ENCODE measurements around the gene ACOT7.

The ACOT7 gene

GRCh38 chr1:6243053-6243834, 150.3 kb downstream of the ACOT7 start:
- H3K27me3 ChIP-seq (ENCODE audit: control insufficient read depth, low read length): peaks cover 66% of the 10 kb centered on the region

GRCh38 chr1:6241887-6242740, 151.5 kb downstream of the ACOT7 start:
- H3K27ac ChIP-seq (ENCODE audit: low read depth, low read length): no peak overlapping the region
- H4K20me1 ChIP-seq (ENCODE audit: control insufficient read depth, insufficient read depth, low read depth, low read length): peaks cover 6% of the 10 kb centered on the region; the same call in 1 of the 2 replicates
- no peaks in the 10 kb centered on the region for H3K9me3 ChIP-seq (ENCODE audit: control insufficient read depth, insufficient read depth, low read length)
- H3K9me2 ChIP-seq (replicated peaks; ENCODE audit: control insufficient read depth, low read length): no peaks in the 10 kb centered on the region
- peak overlapping the region; percentile 4; the same call in 1 of the 2 replicates for H3K4me2 ChIP-seq (ENCODE audit: low read length)
- H3K4me1 ChIP-seq (ENCODE audit: control insufficient read depth, low read length): peaks cover 12% of the 10 kb centered on the region; the same call in 1 of the 2 replicates
- TF ChIP-seq EZH2phosphoT487 (IDR thresholded peaks at IDR 0.05; ENCODE audit: borderline replicate concordance, low read length) (peak; percentile 99), CTCF (IDR thresholded peaks at IDR 0.05; ENCODE audit: low read depth, low read length, poor library complexity, severe bottlenecking) (no peak)
- no peaks in the 10 kb centered on the region for H3K79me2 ChIP-seq (ENCODE audit: control insufficient read depth, low read length)
- peaks cover 3% of the 10 kb centered on the region; the same call in 1 of the 2 replicates for H3F3A ChIP-seq (ENCODE audit: control insufficient read depth, insufficient read depth)
- no peak overlapping the region for H3K4me3 ChIP-seq (ENCODE audit: low read length)
- H3K27me3 ChIP-seq (ENCODE audit: control insufficient read depth, low read length): peaks cover 65% of the 10 kb centered on the region
- H3K36me3 ChIP-seq (ENCODE audit: control insufficient read depth, low read length): no peaks in the 10 kb centered on the region

More at GRCh38 chr1:6243053-6243834, 150.3 kb downstream of the ACOT7 start:
- Histone ChIP-seq H3K27ac (ENCODE audit: low read depth, low read length) (no peak overlapping the region), H3K79me2 (ENCODE audit: control insufficient read depth, low read length) (no peaks in the 10 kb centered on the region), H3K4me1 (ENCODE audit: control insufficient read depth, low read length) (peaks cover 12% of the 10 kb centered on the region; the same call in 1 of the 2 replicates), H3K9me3 (ENCODE audit: control insufficient read depth, insufficient read depth, low read length) (no peaks in the 10 kb centered on the region), H3K9me2 (replicated peaks; ENCODE audit: control insufficient read depth, low read length) (no peaks in the 10 kb centered on the region), H3K36me3 (ENCODE audit: control insufficient read depth, low read length) (no peaks in the 10 kb centered on the region), H3F3A (ENCODE audit: control insufficient read depth, insufficient read depth) (peaks cover 3% of the 10 kb centered on the region; the same call in 1 of the 2 replicates), H4K20me1 (ENCODE audit: control insufficient read depth, insufficient read depth, low read depth, low read length) (peaks cover 6% of the 10 kb centered on the region; the same call in 1 of the 2 replicates), H3K4me2 (ENCODE audit: low read length) (no peak overlapping the region), H3K4me3 (ENCODE audit: low read length) (no peak overlapping the region)
- no peak for TF ChIP-seq CTCF (IDR thresholded peaks at IDR 0.05; ENCODE audit: low read depth, low read length, poor library complexity, severe bottlenecking)
- 0 out of 2 replicates have a peak, but pooled peaks have one; percentile 68 for TF ChIP-seq EZH2phosphoT487 (IDR thresholded peaks at IDR 0.05; ENCODE audit: borderline replicate concordance, low read length)

- Histone ChIP-seq H3K9me2 (replicated peaks; ENCODE audit: control insufficient read depth, low read length) (no peaks in the 10 kb centered on the region), H4K20me1 (ENCODE audit: control insufficient read depth, insufficient read depth, low read depth, low read length) (0 out of 2 replicates have a peak, but pooled peaks cover 3% of the 10 kb centered on the region), H3K4me2 (ENCODE audit: low read length) (no peak overlapping the region), H3K27me3 (ENCODE audit: control insufficient read depth, low read length) (peaks cover 59% of the 10 kb centered on the region), H3F3A (ENCODE audit: control insufficient read depth, insufficient read depth) (peaks cover under 1% of the 10 kb centered on the region; the same call in 1 of the 2 replicates), H3K4me3 (ENCODE audit: low read length) (no peak overlapping the region), H3K9me3 (ENCODE audit: control insufficient read depth, insufficient read depth, low read length) (no peaks in the 10 kb centered on the region), H3K36me3 (ENCODE audit: control insufficient read depth, low read length) (no peaks in the 10 kb centered on the region), H3K27ac (ENCODE audit: low read depth, low read length) (no peak overlapping the region), H3K79me2 (ENCODE audit: control insufficient read depth, low read length) (no peaks in the 10 kb centered on the region), H3K4me1 (ENCODE audit: control insufficient read depth, low read length) (peaks cover 11% of the 10 kb centered on the region)
- TF ChIP-seq CTCF (IDR thresholded peaks at IDR 0.05; ENCODE audit: low read depth, low read length, poor library complexity, severe bottlenecking) (no peak), EZH2phosphoT487 (IDR thresholded peaks at IDR 0.05; ENCODE audit: borderline replicate concordance, low read length) (no peak)
Observed at GRCh38 chr1:6241107-6241886, 152.3 kb downstream of the ACOT7 start.
